B cell (primary cell): ENCODE data around the gene PHF20.

Source experiments
- EZH2 ChIP-seq: IDR thresholded peaks from 2 replicates; pipeline ENCODE4 v1.6.1; 2012; ENCODE audit warnings: borderline replicate concordance, low read depth, mild to moderate bottlenecking, moderate library complexity, low read length; ENCODE audit not compliant: insufficient read depth, poor library complexity, severe bottlenecking
- TF ChIP-seq, protein P1 (sequence below): fragments of 200-600 bp; IDR thresholded peaks from one replicate; pipeline ENCODE4 v1.8.0; 2022; ENCODE audit warnings: antibody characterized with exemption, mild to moderate bottlenecking

DNA sequence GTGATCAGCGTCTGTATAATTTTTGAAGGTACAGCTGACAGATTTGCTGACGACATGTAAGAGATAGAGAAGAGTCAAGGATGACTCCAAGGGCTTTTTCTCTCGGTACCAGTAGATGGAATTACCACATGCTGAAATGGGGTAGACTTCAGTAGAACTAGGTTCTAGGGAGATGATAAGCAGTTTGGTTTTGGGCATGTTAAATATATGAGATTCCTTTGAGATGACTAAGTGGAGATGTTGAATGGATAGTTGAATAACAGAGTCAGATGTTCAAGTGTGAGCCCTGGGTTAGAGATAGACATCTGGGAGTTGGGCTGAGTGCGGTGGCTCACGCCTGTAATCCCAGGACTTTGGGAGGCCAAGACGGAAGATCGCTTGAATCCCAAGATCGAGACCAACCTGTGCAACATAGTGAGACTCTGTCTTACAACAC is 50.0 kb downstream of the PHF20 start:
- TF ChIP-seq, protein P1, sequence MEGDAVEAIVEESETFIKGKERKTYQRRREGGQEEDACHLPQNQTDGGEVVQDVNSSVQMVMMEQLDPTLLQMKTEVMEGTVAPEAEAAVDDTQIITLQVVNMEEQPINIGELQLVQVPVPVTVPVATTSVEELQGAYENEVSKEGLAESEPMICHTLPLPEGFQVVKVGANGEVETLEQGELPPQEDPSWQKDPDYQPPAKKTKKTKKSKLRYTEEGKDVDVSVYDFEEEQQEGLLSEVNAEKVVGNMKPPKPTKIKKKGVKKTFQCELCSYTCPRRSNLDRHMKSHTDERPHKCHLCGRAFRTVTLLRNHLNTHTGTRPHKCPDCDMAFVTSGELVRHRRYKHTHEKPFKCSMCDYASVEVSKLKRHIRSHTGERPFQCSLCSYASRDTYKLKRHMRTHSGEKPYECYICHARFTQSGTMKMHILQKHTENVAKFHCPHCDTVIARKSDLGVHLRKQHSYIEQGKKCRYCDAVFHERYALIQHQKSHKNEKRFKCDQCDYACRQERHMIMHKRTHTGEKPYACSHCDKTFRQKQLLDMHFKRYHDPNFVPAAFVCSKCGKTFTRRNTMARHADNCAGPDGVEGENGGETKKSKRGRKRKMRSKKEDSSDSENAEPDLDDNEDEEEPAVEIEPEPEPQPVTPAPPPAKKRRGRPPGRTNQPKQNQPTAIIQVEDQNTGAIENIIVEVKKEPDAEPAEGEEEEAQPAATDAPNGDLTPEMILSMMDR: no peak
- no peak for TF ChIP-seq EZH2
